Measurements from ENCODE around the gene AQP12B. TPM values are rescaled to one million over a fixed set of nuclear protein-coding genes. Genes with fewer than 3 reads are reported as not detected.

The AQP12B gene
- total and polyA plus RNA-seq, 2 experiments from 2014 or later, result not detected

DNA sequence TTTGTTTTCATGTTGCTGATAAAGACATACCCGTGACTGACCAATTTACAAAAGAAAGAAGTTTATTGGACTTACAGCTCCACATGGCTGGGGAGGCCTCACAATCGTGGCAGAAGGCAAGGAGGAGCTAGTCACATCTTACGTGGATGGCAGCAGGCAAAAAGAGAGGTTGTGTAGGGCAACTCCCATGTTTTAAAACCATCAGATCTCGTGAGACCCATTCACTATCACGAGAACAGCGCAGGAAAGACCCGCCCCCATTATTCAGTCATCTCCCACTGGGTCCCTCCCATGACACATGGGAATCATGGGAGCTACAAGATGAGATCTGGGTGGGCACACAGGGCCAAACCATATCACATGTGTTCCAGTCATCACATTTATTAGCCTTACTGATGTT is 25.8 kb upstream of the AQP12B start:
- DNase-seq, result no peak
- Histone ChIP-seq H2AFZ (no peak overlapping the region), H3K9me2 (ENCODE audit: insufficient read depth) (no peaks in the 10 kb centered on the region), H3K9me3 (ENCODE audit: low read depth) (no peaks in the 10 kb centered on the region), H4K20me1 (ENCODE audit: insufficient read depth) (no peaks in the 10 kb centered on the region), H3K27ac (no peak overlapping the region), H3K79me2 (ENCODE audit: insufficient read depth) (no peaks in the 10 kb centered on the region), H3K4me2 (ENCODE audit: unreplicated experiment) (no peak overlapping the region), H3K4me3 (no peak overlapping the region), H3K9ac (no peak overlapping the region), H3K36me3 (ENCODE audit: low read depth) (no peaks in the 10 kb centered on the region), H3K4me1 (ENCODE audit: insufficient read depth) (no peaks in the 10 kb centered on the region), H3F3A (ENCODE audit: insufficient read depth) (no peaks in the 10 kb centered on the region), H3K27me3 (replicated peaks; ENCODE audit: insufficient read depth) (peaks cover 64% of the 10 kb centered on the region)
- 37 to 42% methylated on average over 7 of the region's 7 CpGs for WGBS, 2 experiments (ENCODE audit: low coverage in 1 of 2, low lambda C conversion rate in 2 of 2, missing lambda C conversion rate in 2 of 2)
- in situ Hi-C loops (cut with MboI), result no loop called here
- TF ChIP-seq EZH2 (IDR thresholded peaks at IDR 0.05; ENCODE audit: insufficient read depth, poor library complexity, severe bottlenecking) (no peak), EZH2phosphoT487 (IDR thresholded peaks at IDR 0.05; ENCODE audit: insufficient read depth, low read depth) (no peak)

DNA sequence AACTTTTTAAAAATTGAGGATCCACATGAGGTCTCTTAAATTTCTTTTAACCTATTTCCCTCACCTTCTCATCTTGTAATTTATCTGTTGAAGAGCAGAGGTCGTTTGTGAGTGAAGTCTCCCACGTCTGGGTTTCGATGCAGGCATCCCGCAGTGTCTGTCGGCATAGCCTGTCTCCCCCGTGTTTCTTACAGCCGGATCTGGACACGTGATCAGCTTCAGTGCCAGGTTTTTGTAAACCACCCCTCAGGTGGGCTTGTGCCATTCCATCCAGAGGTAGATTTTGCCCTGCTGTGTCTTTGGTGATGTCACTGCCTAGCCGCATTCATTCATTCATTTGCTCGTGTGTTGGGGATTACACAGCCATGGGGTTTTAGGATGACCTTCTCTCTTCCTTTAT is 25.1 kb upstream of the AQP12B start:
- DNase-seq, result no peak
- H3F3A ChIP-seq (ENCODE audit: insufficient read depth), result no peaks in the 10 kb centered on the region
- no peaks in the 10 kb centered on the region for H4K20me1 ChIP-seq (ENCODE audit: insufficient read depth)
- TF ChIP-seq EZH2phosphoT487 (IDR thresholded peaks at IDR 0.05; ENCODE audit: insufficient read depth, low read depth) (no peak), EZH2 (IDR thresholded peaks at IDR 0.05; ENCODE audit: insufficient read depth, poor library complexity, severe bottlenecking) (no peak)
- no peaks in the 10 kb centered on the region for H3K36me3 ChIP-seq (ENCODE audit: low read depth)
- no peaks in the 10 kb centered on the region for H3K9me3 ChIP-seq (ENCODE audit: low read depth)
- H3K9ac ChIP-seq, result no peak overlapping the region
- H2AFZ ChIP-seq, result no peak overlapping the region
- H3K27me3 ChIP-seq (replicated peaks; ENCODE audit: insufficient read depth), result peaks cover 62% of the 10 kb centered on the region
- H3K4me1 ChIP-seq (ENCODE audit: insufficient read depth), result no peaks in the 10 kb centered on the region
- no peak overlapping the region for H3K4me2 ChIP-seq (ENCODE audit: unreplicated experiment)
- in situ Hi-C loops (cut with MboI), result no loop called here
- no peaks in the 10 kb centered on the region for H3K9me2 ChIP-seq (ENCODE audit: insufficient read depth)
- no peaks in the 10 kb centered on the region for H3K79me2 ChIP-seq (ENCODE audit: insufficient read depth)
- no peak overlapping the region for H3K27ac ChIP-seq
- WGBS, 2 experiments (ENCODE audit: low coverage in 1 of 2, low lambda C conversion rate in 2 of 2, missing lambda C conversion rate in 2 of 2), result 54 to 56% methylated on average over 10 of the region's 10 CpGs
- no peak overlapping the region for H3K4me3 ChIP-seq

GRCh38 chr2:240707043-240707756 is 24.5 kb upstream of the AQP12B start:
- H3K27me3 ChIP-seq (replicated peaks; ENCODE audit: insufficient read depth), result peaks cover 56% of the 10 kb centered on the region
- in situ Hi-C loops (cut with MboI), result no loop called here
- WGBS, 2 experiments (ENCODE audit: low coverage in 1 of 2, low lambda C conversion rate in 2 of 2, missing lambda C conversion rate in 2 of 2), result 33 to 35% methylated on average over 15 of the region's 15 CpGs

DNA sequence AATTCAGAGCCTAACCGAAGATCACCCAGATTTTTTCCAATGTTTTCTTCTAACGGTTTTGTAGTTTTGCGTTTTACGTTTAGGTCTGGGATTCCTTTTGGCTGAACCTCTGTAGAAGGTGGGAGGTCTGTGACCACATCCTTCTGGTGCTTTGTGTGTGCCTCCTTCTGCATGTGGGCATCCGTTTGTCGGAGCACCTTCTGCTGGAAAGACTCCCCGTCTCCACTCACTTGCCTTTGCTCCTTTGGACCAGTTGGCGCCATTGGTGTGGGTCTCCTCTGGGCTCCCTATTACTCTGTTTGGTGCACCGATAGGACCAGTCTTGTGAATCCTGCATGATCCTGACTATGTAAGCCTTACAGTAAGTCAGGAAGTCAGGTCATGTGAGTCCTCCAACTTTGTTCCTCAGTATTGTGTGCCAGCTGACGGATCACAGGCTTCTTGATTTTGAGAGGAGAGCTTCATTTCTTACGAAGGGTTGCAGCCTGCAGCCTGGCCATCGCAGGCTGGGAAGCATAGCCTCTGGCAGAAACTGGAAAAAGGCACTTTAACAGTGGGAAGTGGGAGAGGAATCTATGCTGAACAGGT is 22.6 kb upstream of the AQP12B start:
- no peak for TF ChIP-seq EZH2 (IDR thresholded peaks at IDR 0.05; ENCODE audit: insufficient read depth, poor library complexity, severe bottlenecking)
- TF ChIP-seq EZH2phosphoT487 (IDR thresholded peaks at IDR 0.05; ENCODE audit: insufficient read depth, low read depth), result no peak
- no peak overlapping the region for H2AFZ ChIP-seq
- no peak overlapping the region for H3K4me3 ChIP-seq
- no peak overlapping the region for H3K4me2 ChIP-seq (ENCODE audit: unreplicated experiment)
- H3K27me3 ChIP-seq (replicated peaks; ENCODE audit: insufficient read depth), result peaks cover 54% of the 10 kb centered on the region
- H3K9me2 ChIP-seq (ENCODE audit: insufficient read depth), result no peaks in the 10 kb centered on the region
- DNase-seq, result no peak
- H3K79me2 ChIP-seq (ENCODE audit: insufficient read depth), result no peaks in the 10 kb centered on the region
- no peak overlapping the region for H3K27ac ChIP-seq
- H3K4me1 ChIP-seq (ENCODE audit: insufficient read depth), result no peaks in the 10 kb centered on the region
- no peak overlapping the region for H3K9ac ChIP-seq
- H4K20me1 ChIP-seq (ENCODE audit: insufficient read depth), result no peaks in the 10 kb centered on the region
- in situ Hi-C loops (cut with MboI), result no loop called here
- no peaks in the 10 kb centered on the region for H3F3A ChIP-seq (ENCODE audit: insufficient read depth)
- no peaks in the 10 kb centered on the region for H3K9me3 ChIP-seq (ENCODE audit: low read depth)
- no peaks in the 10 kb centered on the region for H3K36me3 ChIP-seq (ENCODE audit: low read depth)
- WGBS, 2 experiments (ENCODE audit: low coverage in 1 of 2, low lambda C conversion rate in 2 of 2, missing lambda C conversion rate in 2 of 2), result 59 to 60% methylated on average over 12 of the region's 12 CpGs

More at GRCh38 chr2:240707043-240707756, 24.5 kb upstream of the AQP12B start:
- no peak for TF ChIP-seq EZH2phosphoT487 (IDR thresholded peaks at IDR 0.05; ENCODE audit: insufficient read depth, low read depth)
- TF ChIP-seq EZH2 (IDR thresholded peaks at IDR 0.05; ENCODE audit: insufficient read depth, poor library complexity, severe bottlenecking), result no peak
- no peak for DNase-seq
- Histone ChIP-seq H4K20me1 (ENCODE audit: insufficient read depth) (no peaks in the 10 kb centered on the region), H2AFZ (no peak overlapping the region), H3K79me2 (ENCODE audit: insufficient read depth) (no peaks in the 10 kb centered on the region), H3F3A (ENCODE audit: insufficient read depth) (no peaks in the 10 kb centered on the region), H3K4me3 (no peak overlapping the region), H3K4me1 (ENCODE audit: insufficient read depth) (no peaks in the 10 kb centered on the region), H3K36me3 (ENCODE audit: low read depth) (no peaks in the 10 kb centered on the region), H3K9me2 (ENCODE audit: insufficient read depth) (no peaks in the 10 kb centered on the region), H3K27ac (no peak overlapping the region), H3K9me3 (ENCODE audit: low read depth) (no peaks in the 10 kb centered on the region), H3K4me2 (ENCODE audit: unreplicated experiment) (no peak overlapping the region), H3K9ac (no peak overlapping the region)

Measured in GM23248 (cell line).